Epithelial cell of alveolus of lung (primary cell): ENCODE data around the gene SH2D1B. TPM values are rescaled to one million over a fixed set of nuclear protein-coding genes. Genes with fewer than 3 reads are reported as not detected.

ENCODE experiments used
- total RNA-seq: library from RNA; depleted of rRNA; stranded (reverse); fragments of >200 nt; gene quantifications from 2 replicates; pipeline ENCODE4 v1.2.1, GENCODE V29; 2015

Gene SH2D1B, protein sequence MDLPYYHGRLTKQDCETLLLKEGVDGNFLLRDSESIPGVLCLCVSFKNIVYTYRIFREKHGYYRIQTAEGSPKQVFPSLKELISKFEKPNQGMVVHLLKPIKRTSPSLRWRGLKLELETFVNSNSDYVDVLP
- total RNA-seq: not detected in 2 replicates

DNA sequence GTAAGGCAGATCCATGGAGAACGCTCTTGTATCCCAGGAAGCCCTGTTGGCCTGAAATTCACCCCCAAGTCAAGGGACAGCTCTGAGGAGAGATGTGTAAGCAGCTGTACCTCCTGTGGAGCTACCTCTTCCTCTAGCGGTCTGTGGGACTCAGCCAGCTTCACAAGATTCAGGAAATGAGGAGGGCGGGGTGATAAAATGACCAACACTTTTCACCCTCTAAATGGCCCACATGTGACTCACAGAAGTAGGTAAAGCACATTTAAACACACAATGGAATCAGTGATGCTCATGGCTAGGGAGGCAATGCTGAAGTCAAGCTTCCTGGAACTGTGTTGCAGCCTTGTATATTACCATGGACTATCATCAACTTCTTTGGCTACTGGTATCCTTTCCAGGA, at the start of gene SH2D1B:
SH2D1B (minus strand) TSS at position 135 of the 400 bp plus-strand sequence; CDS start at position 15, 120 bp downstream.

DNA sequence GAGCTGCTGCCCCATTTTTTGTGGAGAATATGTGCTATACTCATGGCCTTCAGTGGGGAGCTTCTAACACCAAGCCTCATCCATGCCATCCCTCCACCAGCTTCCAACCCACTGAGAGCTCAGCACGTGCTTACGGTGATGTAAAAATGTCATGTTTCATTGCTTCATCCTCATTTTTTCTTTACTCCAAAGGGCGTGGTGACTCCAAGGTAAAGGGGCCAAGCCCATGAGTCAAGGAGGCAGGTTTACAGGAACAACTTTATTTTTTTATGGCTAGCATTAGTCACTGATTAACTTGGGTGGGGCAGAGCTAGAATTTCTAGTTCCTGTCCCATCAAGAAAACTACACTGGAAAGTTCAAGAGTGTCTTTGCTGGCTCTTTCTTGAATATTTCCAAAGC, 30.6 kb downstream of the SH2D1B start, which contains the start of gene C1orf226:
C1orf226 (plus strand) TSS at position 346 of the 400 bp plus-strand sequence. CDS start 174 bp downstream, outside the sequence.

DNA sequence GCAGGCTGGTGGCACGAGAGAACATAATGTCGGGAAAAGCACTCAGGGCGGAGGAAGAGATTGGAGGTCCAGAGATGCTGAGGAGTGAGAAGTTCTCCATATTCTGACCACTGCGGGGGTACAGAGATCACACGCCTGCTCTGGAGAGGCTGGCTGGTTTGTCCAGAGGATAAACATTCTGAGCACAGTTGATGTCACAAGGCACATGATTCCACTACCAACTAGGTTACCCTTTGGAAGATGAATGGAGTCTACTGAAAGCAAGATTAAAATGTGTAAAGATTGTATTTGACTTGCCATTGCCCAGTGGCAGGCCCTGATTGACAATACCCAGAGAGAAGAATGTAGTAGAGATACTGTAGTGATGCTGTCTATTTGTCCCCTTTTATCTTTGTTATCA, 35.2 kb downstream of the SH2D1B start, which contains the start of gene SPATA46:
SPATA46 (minus strand) TSS at position 164 of the 400 bp plus-strand sequence; CDS start at position 100, 64 bp downstream.

Other genes starting within 250 kb of the SH2D1B start
- not detected in 2 replicates for gene SPATA46, start 35.3 kb downstream of the SH2D1B start, total RNA-seq
- gene C1orf226, start 30.4 kb downstream of the SH2D1B start, total RNA-seq: 1.7 and 3.6 TPM in 2 replicates
- 44.1 and 44.3 TPM in 2 replicates for gene UHMK1, start 85.7 kb upstream of the SH2D1B start, total RNA-seq
- 22.0 and 106 TPM in 2 replicates for gene UAP1, start 149.6 kb upstream of the SH2D1B start, total RNA-seq
- 76.5 and 94.2 TPM in 2 replicates for gene DDR2, start 220.3 kb upstream of the SH2D1B start, total RNA-seq